Femur (tissue), 1 donor: ENCODE data around the gene ROBO1.
"Not testable (repeated sequence)": the region's sequence is repeated elsewhere in the genome, so short reads cannot be mapped to it uniquely, and the experiment has no call there.

Source experiments
- DNase-seq: peaks from one replicate; pipeline ENCODE4 v3.0.0-alpha.2; 2017

The ROBO1 gene

GRCh38 chr3:79543218-79543982 is 224.4 kb downstream of the ROBO1 start:
- no peak for DNase-seq

DNA sequence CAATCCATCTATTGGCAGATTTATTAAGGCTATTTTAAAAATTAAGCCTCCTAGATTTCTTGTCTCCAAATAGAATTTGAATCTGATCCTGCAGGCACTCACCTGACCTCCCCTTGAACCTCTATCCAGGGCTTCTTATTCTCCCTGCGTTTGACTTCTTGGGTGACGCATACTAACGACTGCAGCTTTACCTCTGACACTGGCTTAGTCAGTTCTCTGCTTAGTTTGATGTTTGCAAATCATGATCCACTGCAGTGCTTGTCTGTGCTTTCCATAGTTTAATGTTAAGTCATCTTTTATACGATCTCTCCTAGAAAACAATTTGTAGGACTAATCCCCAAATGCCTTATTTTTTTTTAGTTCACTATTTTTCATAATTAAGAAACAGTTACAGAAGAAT is 233.1 kb downstream of the ROBO1 start:
- no peak for DNase-seq

GRCh38 chr3:79531566-79532295 is 236.1 kb downstream of the ROBO1 start:
- DNase-seq = no peak

GRCh38 chr3:79521221-79521848 is 246.5 kb downstream of the ROBO1 start:
- DNase-seq = no peak

DNA sequence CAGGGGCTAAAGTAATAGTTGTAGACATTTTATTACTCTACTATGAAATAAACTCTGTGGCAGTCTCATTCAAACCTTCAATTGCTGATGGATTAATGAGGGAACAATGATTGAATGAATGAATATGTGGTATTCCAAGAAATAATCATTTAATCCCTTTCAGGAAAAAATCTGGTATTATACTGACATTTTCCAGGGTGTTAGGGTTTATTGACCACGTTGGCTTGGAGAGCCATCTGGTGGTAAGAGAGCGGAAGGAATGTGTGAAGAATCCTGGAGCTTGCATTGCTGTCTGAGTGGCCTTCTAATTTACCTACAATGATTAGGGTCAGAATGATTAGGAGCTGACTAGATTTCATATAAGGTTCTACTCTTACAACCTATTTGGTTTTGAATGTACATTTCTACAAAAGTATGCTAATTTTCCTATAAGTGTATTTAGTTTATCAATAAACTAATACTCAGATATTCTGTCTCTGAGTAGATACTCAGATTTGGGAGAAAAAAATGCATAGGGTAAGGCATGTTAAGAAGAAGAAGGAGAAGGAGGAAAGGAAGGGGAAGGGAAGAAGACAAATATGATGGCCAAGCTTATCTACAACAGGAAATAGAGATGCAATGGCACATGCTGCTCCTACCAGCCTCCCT is 249.9 kb downstream of the ROBO1 start:
- DNase-seq = no peak

DNA sequence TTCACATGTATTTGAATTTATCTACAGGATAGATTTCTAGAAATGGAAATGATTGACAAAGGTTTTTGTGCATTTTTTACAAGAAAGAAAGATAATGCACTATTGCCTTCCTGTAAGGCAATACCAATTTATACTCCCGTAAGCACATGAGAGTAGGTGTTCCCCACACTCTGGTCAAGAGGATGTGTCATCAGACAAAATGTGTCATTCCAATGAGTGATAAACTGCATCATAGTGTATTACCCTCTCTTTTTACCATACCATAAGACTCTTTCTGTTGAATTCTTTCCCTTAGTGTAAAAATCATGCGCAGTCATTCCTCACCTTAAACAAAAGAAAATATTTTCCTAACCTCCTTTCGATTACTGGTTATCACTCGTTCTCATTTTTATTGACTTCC is 251.0 kb downstream of the ROBO1 start:
- no peak for DNase-seq

GRCh38 chr3:79515072-79515471 is 252.7 kb downstream of the ROBO1 start:
- DNase-seq = no peak

DNA sequence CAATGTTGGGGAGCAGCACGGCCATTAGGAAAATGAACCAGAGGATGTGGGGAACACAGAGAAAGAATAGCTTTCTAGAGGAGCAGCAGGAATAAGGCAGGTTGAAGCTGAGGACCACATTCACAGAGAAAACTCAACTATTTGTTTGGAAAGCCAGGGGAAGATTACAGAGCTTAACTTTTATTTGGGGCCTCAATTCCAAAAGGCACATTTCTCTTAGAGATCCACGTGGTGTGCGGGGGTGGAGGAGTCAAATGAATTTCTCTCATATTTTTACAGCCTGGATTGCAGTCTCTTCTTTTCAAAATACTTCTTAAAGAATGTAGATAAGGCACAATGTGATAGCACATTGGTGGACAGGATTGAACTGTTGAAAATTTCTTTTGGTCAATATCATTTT is 253.7 kb downstream of the ROBO1 start:
- DNase-seq = no peak

DNA sequence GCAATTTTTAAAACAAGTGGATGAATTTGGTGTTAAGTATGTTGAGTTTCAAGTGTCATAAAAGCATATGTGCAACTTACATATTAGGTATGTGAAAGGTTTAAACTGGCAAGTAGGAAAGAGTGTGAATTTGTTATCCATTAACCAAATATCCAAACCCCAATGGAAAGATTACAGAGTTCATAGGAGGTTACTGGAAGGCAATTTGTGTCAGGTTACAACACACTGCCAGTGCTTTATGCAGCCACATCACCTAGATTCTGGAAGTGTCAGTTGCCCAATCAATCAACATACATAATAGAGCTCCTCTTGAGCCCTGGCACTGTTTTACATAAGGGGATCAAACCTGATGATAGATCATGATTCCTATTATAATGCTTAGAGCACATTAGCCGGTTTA is 261.0 kb downstream of the ROBO1 start:
- no peak for DNase-seq

DNA sequence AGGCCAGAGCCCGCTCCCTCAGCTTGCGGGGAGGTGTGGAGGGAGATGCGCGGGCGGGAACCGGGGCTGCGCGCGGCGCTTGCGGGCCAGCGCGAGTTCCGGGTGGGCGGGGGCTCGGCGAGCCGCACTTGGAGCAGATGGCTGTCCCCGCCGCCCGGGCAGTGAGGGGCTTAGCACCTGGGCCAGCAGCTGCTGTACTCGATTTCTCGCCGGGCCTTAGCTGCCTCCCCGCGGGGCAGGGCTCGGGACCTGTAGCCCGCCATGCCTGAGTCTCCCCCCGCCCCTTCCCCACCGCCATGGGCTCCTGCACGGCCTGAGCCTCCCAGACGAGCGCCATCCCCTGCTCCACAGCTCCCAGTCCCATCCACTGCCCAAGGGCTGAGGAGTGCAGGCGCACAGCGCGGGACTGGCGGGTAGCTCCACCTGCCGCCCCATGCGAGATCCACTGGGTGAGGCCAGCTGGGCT is 265.5 kb downstream of the ROBO1 start:
- not testable (repeated sequence) for DNase-seq

DNA sequence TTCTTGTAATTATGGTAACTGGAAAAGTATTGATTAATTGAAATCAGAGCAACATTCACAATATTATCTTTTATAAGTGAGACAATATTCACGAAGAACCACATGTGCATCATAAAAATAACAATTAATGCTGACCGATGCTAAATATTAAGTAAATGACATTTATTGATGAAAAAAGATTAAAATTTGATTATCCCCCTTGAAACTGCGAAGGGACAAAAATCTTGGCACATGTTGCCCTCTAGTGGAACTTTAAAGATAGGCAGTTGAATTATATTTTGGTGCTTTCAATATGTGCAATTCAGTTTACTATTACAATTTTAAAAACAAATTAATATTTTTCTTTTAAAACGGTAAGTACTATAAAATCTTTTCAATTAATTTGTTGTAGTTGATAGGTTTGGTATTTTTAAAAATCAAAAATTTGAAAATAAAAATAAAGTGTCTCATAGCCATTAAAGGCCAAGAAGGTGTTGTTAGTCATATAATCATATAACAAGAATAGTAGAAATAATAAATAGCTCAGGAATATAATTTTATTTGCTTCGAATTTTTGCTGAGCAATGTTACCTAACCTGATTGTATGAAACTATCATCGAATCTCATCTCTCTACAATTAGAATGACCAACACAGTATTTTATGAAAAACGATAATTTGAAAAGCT is 270.2 kb downstream of the ROBO1 start:
- DNase-seq = no peak

GRCh38 chr3:79491029-79491641 is 276.7 kb downstream of the ROBO1 start:
- peak; percentile 28 for DNase-seq

DNA sequence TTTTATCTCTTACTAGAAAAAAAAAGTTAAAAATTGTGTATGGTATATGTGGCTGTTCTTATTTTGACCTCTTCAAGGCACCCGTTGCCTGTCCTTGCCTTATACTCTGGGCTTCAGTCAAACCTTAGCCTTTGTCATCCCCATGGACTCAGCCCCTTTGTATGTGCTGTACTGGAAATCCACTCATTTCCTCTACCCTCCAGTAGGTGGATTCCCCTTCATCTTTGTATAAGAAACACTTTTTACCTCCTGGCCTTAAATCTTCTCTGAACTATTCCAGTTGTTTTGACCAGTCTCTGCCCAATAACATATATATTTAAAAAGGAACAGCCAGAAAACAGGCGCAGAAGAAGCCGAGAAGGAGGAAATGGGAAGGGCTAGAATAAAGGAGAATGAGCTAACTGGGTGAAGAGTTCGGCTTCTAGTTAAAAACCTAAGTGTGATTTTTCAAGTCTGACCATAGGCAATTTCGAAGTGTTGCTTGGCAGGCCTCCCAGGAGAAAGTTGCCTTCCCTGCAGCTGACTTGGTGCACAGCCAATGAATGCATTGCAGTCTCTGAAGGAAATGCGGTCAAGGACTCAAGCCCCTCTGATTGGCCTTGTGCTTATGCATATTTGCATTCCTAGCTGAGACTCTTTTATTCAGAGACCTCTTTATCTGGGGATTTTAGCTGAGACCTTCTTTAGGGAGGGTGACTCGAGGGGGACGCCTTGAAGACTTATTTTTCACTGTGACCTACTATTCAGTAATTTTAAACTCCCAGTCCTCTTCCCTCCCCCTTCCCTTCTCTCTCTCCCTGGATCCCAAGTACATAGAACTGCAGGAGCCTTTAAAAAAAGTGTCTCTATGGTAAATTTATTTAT is 277.4 kb downstream of the ROBO1 start:
- peak; percentile 88 for DNase-seq

DNA sequence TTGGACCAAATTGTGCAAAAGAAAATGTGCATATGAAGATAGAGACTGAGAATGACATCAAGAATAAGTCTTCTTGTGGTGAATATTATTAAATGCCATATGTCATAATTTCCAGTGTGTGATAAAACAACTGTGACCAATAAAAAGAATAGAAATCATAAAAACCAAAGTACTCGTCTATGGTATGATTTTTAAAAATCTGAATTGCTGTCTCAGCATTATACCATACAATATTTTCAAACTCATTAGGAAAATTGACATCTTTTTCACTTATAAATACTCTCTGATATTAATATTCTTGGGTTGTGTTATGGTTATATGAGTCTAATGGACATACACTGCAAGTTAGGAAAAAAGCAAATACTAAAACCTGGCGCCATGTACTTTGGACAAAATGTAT is 279.4 kb downstream of the ROBO1 start:
- DNase-seq = no peak

DNA sequence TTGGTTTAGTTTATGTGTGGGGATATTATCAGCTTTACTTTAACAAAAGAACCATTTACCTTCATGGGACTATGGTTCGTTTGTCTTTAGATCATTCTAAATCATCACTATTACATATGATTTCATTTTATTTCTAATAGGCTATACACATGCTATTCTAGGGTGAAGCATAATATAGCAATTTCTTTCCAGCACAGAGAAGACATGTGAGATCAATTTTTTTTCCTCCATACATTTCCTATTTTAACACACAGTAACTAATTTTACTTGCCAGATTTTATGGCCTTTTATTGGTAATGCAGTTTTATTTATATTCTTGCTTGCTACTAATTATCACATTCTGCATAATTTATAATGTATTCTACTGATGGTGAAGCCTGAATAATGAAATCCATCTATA is 287.1 kb downstream of the ROBO1 start:
- no peak for DNase-seq

DNA sequence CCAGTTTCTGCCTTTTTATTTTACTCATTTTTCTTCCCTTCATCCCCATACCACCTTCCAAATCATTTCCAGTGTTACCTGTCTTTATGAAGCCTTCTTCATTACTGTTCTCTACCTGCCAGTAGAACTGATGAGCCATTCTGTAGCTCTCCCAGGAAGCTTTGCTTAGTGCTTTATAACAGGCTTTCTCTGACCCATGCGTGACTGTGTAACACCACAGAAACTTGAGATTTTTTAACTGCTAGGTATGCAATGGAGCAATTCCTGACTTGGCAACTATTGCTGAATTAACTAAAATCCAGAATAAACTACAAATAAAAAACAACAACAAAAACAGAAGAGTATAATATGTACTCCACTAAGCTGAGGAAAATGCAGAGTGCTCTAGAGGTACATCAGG is 289.2 kb downstream of the ROBO1 start:
- DNase-seq = no peak

- DNase-seq = no peak
These were observed 290.6 kb downstream of the ROBO1 start for GRCh38 chr3:79477242-79477641.

- no peak for DNase-seq
These were observed 293.8 kb downstream of the ROBO1 start for GRCh38 chr3:79473993-79474392.

- DNase-seq = no peak
These were observed 300.1 kb downstream of the ROBO1 start for GRCh38 chr3:79467721-79468120.

GRCh38 chr3:79461129-79461792 is 306.5 kb downstream of the ROBO1 start:
- DNase-seq = no peak

DNA sequence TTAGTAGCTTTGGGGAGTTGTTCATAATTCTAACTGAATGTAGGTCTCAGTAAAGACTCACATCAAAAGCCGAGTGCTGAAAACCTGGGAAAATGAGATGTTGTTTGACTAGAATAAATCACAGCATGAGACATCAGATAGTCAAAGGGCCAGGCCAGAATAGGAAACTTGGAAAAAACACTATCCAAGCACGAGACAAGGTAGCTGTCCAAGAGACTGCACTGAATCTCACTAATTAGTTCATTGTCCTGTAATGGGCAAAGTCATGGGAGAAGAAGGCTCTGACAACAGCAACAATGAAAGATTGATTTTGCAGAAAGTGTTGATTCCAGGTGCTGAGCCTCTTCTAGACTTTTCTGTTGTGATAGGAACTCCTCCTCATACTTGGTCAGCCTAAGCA is 314.2 kb downstream of the ROBO1 start:
- DNase-seq = no peak
